ENCODE data around the gene FBN3. TPM values are rescaled to one million over a fixed set of nuclear protein-coding genes. Genes with fewer than 3 reads are reported as not detected.

FBN3 gene
- total RNA-seq, 1 donor from 2014 or later, result not detected

DNA sequence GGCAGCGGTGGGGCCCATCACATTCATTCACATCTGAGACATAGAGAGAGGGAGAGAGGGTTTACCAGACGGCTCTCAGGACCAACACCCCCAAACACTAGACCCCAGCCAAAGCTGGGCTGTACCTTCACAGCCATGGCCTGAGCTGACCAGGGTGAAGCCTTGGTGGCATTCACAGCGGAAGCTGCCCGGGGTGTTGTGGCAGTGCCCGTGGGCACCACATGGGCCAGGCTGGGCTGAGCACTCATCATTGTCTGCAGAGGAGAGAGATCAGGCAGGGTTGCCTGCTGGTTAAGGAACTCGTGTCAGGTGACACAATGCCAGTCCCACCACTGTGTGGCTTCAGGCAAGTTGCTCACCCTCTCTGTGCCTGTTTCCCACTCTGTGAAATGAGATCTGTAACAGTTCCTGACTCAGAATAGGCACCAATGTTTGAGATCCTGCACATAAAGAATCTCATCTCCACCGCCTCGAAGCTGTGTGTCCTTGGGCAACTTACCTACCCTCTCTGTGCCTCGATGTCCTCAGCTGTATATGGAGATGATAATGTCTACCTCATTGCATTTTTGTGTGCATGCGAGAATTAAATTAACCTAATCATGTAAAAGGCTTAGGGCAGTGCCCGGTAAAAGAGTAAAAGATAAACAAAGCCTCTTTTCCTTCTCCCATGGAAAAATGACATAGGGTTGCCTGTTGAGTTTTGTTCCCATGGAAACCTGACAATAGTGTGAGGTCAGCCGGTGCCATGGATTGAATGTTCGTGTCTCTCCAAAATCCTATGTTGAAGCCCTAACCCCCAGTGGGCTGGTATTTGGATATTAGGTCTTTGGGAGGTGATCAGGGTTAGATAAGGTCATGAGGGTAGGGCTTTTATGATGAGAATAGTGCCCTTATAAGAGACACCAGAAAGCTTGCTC, 74.0 kb downstream of the FBN3 start:
- no peaks in the 10 kb centered on the region for H3K4me1 ChIP-seq
- H3K36me3 ChIP-seq, result no peaks in the 10 kb centered on the region
- no peak for DNase-seq (ENCODE audit: low spot score in 2 of 2)
- TF ChIP-seq, protein P1, sequence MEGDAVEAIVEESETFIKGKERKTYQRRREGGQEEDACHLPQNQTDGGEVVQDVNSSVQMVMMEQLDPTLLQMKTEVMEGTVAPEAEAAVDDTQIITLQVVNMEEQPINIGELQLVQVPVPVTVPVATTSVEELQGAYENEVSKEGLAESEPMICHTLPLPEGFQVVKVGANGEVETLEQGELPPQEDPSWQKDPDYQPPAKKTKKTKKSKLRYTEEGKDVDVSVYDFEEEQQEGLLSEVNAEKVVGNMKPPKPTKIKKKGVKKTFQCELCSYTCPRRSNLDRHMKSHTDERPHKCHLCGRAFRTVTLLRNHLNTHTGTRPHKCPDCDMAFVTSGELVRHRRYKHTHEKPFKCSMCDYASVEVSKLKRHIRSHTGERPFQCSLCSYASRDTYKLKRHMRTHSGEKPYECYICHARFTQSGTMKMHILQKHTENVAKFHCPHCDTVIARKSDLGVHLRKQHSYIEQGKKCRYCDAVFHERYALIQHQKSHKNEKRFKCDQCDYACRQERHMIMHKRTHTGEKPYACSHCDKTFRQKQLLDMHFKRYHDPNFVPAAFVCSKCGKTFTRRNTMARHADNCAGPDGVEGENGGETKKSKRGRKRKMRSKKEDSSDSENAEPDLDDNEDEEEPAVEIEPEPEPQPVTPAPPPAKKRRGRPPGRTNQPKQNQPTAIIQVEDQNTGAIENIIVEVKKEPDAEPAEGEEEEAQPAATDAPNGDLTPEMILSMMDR (IDR thresholded peaks at IDR 0.05), result no peak
- no peak overlapping the region for H3K4me3 ChIP-seq
- intact Hi-C loops (cut with DNase I), result no loop called here
- H3K27me3 ChIP-seq, result no peaks in the 10 kb centered on the region
- no peak overlapping the region for H3K27ac ChIP-seq
- peaks cover 0 to 5% of the 10 kb centered on the region in 2 donors for H3K9me3 ChIP-seq

DNA sequence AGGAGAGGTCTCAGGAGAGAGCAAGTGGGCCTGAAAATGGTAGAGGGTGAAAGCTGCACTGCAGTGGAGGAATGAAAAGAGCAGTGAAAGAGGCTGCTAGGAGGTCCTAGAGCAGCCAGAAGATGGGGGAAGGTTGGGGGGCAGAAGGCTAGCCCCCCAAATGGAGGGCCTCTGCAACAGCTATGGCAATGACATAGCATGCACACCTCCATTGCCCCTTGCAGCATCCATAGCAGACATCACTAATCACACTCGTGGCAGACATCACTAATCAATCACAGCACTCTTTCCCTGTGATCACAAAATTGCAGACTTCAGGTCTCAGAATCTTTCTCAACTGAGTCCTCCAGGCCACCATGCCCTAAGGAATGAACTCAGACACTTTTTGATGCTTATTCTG, 74.9 kb downstream of the FBN3 start:
- Histone ChIP-seq H3K9me3 (peaks cover 3 to 12% of the 10 kb centered on the region in 2 donors), H3K36me3 (no peaks in the 10 kb centered on the region), H3K27me3 (no peaks in the 10 kb centered on the region), H3K27ac (no peak overlapping the region), H3K4me3 (no peak overlapping the region), H3K4me1 (no peaks in the 10 kb centered on the region)
- intact Hi-C loops (cut with DNase I), result no loop called here
- TF ChIP-seq, protein P1 (IDR thresholded peaks at IDR 0.05), result no peak
- no peak for DNase-seq (ENCODE audit: low spot score in 2 of 2)

GRCh38 chr19:8071912-8072311, 77.5 kb downstream of the FBN3 start:
- intact Hi-C loops (cut with DNase I), result no loop called here
- Histone ChIP-seq H3K4me3 (no peak overlapping the region), H3K27ac (no peak overlapping the region), H3K36me3 (no peaks in the 10 kb centered on the region), H3K27me3 (no peaks in the 10 kb centered on the region), H3K9me3 (peaks cover 5 to 15% of the 10 kb centered on the region in 2 donors), H3K4me1 (no peaks in the 10 kb centered on the region)
- TF ChIP-seq, protein P1 (IDR thresholded peaks at IDR 0.05), result no peak
- no peak for DNase-seq (ENCODE audit: low spot score in 2 of 2)

DNA sequence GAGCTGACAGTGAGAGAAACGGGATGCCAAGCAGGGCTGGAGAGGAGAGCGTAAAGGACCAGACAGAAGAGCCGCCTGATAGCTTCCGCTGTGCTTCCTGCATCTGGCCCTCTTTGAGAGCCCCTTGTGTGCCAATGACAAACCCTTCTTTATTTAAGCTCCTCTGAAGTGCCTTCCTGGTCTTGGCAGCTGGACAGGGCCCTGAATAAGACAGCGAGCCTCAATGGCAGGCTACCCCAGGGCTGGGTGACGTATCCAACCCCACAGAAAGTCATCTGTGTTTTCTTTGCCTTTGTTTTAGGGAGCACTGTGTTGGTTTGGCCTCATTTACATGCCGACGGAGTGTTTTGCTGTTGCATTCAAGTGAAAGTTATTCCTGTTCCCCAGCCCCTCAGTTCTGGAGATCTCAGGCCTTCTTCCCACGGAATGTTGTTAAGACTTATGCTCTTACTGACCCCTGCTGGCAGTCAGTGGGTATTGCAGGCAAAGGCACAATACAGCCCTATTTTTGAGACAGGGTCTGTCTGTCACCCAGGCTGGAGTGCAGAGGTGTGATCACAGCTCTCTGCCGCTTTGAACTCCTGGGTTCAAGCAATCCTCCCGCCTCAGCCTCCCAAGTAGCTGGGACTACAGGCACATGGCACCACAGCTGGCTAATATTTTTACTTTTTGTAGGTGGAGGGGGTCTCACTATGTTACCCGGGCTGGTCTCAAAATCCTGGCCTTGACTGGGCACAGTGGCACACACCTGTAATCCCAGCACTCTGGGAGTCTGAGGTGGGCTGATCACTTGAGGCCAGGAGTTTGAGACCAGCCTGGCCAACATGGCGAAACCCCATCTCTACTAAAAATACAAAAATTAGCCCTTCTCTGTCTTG, 80.1 kb downstream of the FBN3 start:
- H3K4me3 ChIP-seq, result no peak overlapping the region
- H3K9me3 ChIP-seq, result peaks cover 5 to 15% of the 10 kb centered on the region in 2 donors
- no peaks in the 10 kb centered on the region for H3K4me1 ChIP-seq
- no peaks in the 10 kb centered on the region for H3K36me3 ChIP-seq
- intact Hi-C loops (cut with DNase I), result no loop called here
- H3K27me3 ChIP-seq, result no peaks in the 10 kb centered on the region
- TF ChIP-seq, protein P1 (IDR thresholded peaks at IDR 0.05), result peak in 1 of 3 experiments; percentile 15
- H3K27ac ChIP-seq, result no peak overlapping the region
- no peak for DNase-seq (ENCODE audit: low spot score in 2 of 2)

- H3K4me1 ChIP-seq, result no peaks in the 10 kb centered on the region
- no peaks in the 10 kb centered on the region for H3K27me3 ChIP-seq
- no peaks in the 10 kb centered on the region for H3K36me3 ChIP-seq
- TF ChIP-seq, protein P1 (IDR thresholded peaks at IDR 0.05), result no peak
- intact Hi-C loops (cut with DNase I), result no loop called here
- peaks cover 5 to 13% of the 10 kb centered on the region in 2 donors for H3K9me3 ChIP-seq
- no peak for DNase-seq (ENCODE audit: low spot score in 2 of 2)
- H3K4me3 ChIP-seq, result no peak overlapping the region
- H3K27ac ChIP-seq, result no peak overlapping the region
These were observed 83.5 kb downstream of the FBN3 start for GRCh38 chr19:8065875-8066261.
